ENCODE results near the gene DDAH1.

- TF ChIP-seq CTCF (conservative IDR thresholded peaks at IDR 0.05) (no peak), ZFX (IDR thresholded peaks at IDR 0.05) (no peak)
These were observed 32.1 kb upstream of the DDAH1 start for GRCh38 chr1:85496941-85497582.
